GM18511 (cell line): ENCODE results near the gene TENM3.

ENCODE experiments used
- ATAC-seq: cut with Tn5 transposase; IDR thresholded peaks from one replicate; pipeline ENCODE4 v1.9.1; 2021; ENCODE audit warnings: mild to moderate bottlenecking, moderate library complexity; ENCODE audit not compliant: unreplicated experiment

TENM3 gene

DNA sequence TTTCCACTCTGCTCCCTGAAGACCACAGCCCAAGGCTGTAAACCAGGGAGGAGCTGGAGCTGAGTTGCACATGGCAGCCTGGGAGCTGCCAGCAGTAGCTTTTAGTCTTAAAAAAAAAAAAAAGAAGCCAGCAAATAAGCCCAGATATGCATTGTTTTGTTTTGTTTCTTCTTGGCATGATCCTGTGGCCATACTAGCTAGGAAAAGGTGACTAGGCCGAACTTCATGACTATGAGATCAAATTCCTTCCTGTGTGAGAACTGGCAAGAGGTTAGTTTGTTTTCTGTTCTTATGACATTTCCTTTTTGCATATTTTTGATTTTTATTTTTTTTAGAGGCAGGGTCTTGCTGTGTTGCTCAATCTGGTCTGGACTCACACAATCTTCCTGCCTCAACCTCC, 350.7 kb downstream of the TENM3 start:
- ATAC-seq: no peak

- ATAC-seq: no peak
Observed at GRCh38 chr4:182600093-182600492, 356.9 kb downstream of the TENM3 start.

- ATAC-seq: no peak
Observed at GRCh38 chr4:182600856-182601255, 357.7 kb downstream of the TENM3 start.

GRCh38 chr4:182604161-182604622, 361.0 kb downstream of the TENM3 start:
- ATAC-seq: no peak

DNA sequence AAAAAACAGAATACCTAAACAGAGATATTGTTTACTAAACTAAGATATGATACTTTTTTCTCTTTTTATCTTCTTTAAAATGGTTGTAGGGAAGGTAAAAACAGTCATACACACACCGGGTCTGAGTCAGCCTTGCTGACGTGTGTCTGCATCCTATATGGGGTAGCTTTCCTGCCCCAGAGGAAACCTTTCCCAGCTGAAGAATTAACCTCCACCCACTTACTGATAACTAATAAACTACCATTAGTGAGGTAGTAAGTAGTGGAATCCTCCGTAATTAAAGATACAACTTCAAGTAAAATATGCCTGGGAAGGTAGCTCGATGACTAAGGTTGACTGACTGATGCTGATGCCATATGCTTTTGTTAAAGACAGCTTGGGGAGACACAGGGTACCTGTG, 361.8 kb downstream of the TENM3 start:
- no peak for ATAC-seq

DNA sequence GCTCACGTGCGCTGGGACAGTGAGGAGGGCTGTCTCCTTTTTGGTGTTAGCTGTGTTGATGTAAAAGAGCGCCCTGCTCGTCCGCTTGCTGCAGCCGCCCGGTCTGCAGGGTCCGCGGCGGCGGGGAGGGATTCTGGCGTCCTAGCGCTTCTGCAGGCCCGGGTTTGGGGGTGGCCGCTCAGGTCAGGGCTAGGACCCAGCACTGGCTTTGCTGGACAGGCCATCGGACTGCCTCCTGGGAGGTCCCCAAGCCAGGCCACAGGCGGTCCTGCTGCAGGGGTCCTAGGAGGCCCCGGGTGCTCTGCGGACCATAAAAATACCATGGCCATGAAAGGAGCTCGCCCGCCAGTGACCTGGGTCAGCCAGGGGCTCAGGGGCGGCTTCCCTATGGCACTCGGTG, 365.3 kb downstream of the TENM3 start:
- no peak for ATAC-seq

GRCh38 chr4:182616476-182616875, 373.3 kb downstream of the TENM3 start:
- no peak for ATAC-seq

GRCh38 chr4:182619660-182620059, 376.5 kb downstream of the TENM3 start:
- ATAC-seq: no peak

- ATAC-seq: no peak
Observed at GRCh38 chr4:182620111-182620980, 377.1 kb downstream of the TENM3 start.

DNA sequence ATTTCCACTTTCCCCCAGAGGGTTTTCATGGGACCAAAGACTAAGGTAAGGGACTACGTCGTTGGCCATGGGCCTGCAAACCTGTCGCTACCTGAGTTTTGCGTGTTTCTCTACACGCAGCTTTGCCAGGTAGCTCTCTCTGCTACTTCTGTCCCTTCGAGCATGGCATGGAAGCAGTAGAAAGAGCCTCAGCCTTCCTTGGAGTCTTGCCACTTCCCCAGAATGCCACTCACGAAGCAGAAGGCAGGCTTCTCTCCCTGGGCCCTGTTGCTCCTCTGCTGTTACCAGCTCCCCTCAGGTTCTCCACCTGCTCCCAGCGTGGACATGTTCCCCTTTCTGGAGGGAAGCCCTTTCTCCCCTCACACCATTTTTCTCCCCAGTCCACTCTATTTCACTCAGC, 381.1 kb downstream of the TENM3 start:
- no peak for ATAC-seq

DNA sequence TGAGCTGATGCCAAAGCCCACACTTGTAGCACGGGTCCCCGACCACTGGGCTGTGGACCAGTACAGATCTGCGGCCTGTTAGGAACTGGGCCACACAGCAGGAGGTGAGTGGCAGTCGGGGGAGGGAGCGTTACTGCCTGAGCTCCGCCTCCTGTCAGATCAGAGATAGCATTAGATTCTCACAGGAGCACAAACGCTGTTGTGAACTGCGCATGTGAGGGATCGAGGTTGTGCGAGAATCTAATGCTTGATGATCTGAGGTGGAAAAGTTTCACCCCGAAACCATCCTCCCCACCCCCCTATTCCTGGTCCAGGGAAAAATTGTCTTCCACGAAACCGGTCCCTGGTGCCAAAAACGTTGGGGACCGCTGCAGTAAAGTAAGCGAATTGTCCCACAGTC, 382.0 kb downstream of the TENM3 start:
- no peak for ATAC-seq

DNA sequence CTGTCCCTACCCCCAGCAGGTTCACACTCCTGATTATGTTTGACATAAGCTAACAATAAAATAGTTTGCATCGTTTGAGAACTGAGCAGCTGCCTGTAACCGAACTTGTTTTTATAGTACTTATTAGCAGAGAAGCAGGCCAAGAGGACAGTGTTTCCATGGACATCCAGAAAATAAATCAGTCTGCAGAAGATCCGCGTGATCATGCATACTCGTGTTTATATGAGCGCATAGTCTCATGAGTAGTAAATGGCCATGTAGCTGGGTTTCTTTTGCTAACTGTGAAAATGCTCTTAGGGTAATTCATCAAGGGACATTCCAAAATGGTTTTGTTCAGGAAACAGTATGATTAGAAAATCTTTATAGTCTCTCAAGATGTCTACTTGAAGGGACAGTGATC, 384.8 kb downstream of the TENM3 start:
- ATAC-seq: no peak

- ATAC-seq: no peak
Observed at GRCh38 chr4:182628544-182628943, 385.3 kb downstream of the TENM3 start.

- ATAC-seq: no peak
Observed at GRCh38 chr4:182629096-182629495, 385.9 kb downstream of the TENM3 start.

DNA sequence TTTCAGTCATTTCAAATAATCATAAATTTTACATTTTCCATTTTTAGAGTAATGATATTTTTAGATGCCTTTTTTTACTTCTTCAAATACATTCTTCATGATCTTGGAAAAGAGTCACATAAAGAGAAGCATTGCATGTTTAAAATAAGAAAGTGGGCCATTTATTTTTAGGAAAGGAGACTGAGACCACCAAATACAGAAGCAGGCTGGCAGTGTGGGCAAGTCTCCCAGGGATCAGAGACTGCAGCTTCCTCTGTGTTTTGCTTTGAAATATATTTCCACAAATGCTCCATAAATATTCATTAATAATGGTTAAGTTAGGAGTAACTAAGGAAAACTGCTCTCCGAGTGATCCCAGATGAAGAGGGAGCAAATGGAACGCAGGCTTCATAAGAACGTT, 397.3 kb downstream of the TENM3 start:
- no peak for ATAC-seq

DNA sequence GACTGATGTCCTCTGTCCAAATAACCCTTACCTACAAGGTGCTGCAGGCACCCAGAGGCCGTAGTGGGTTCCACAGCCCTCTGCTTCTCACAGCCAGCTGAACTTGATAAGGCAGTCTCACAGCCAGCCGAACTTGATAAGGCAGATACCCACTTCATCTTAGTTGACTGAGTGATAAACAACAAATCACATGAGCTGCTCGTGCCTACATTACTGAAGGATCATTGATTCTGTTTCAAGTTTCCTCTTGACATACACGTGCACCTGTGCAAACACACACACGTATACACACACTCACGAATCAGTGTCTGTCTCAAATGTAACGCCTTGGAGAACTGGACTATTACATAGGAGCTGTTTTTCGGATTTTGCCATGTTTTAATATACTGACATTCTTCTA, 397.7 kb downstream of the TENM3 start:
- ATAC-seq: no peak

GRCh38 chr4:182642831-182643230, 399.6 kb downstream of the TENM3 start:
- no peak for ATAC-seq

GRCh38 chr4:182643801-182644682, 400.8 kb downstream of the TENM3 start:
- ATAC-seq: no peak

- no peak for ATAC-seq
Observed at GRCh38 chr4:182644683-182645050, 401.5 kb downstream of the TENM3 start.

- no peak for ATAC-seq
Observed at GRCh38 chr4:182645511-182645910, 402.3 kb downstream of the TENM3 start.

DNA sequence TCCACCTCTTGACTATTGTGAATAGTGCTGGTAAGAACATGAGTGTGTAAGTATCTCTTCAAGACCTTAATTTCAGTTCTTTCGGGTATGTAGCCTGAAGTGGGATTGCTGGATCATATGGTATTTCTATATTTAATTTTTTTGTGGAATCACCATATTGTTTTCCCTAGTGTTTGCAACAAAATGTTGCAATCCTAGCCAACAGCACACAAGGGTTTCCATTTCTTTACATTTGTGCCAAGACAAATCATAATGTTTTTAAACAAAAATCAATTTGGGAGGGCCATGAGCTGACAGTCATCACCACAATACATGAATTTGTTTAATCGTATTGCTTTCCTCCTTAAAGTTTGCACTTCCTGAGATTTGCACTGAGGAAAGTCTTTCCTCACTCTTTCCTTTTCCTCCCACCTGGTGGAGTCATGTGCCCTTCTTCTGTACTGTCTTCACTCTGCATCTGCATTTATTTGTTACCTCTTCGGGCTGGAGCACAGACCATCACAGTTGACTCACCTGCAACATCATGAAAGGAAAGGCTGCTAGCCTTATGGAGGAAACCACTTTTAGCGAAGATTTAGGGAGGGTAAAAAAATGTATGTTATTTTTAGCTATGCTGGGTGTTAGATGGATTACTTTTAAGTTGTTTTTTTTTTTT, 404.6 kb downstream of the TENM3 start:
- ATAC-seq: no peak
